Measurements from ENCODE around the gene SYNDIG1.

The SYNDIG1 gene

GRCh38 chr20:24448170-24448569 lies 21.3 kb upstream of the SYNDIG1 start:
- no peak for ATAC-seq

GRCh38 chr20:24449026-24449720 lies 20.3 kb upstream of the SYNDIG1 start:
- ATAC-seq, result no peak

- ATAC-seq, result no peak
Observed at GRCh38 chr20:24450177-24450576, 19.3 kb upstream of the SYNDIG1 start.

- no peak for ATAC-seq
Observed at GRCh38 chr20:24450624-24451376, 18.6 kb upstream of the SYNDIG1 start.

- no peak for ATAC-seq
Observed at GRCh38 chr20:24451428-24451827, 18.0 kb upstream of the SYNDIG1 start.

GRCh38 chr20:24452016-24452415 lies 17.4 kb upstream of the SYNDIG1 start:
- peak in 1 of 2 donors; percentile 13 for ATAC-seq

- ATAC-seq, result no peak
Observed at GRCh38 chr20:24452498-24453127, 16.8 kb upstream of the SYNDIG1 start.

- ATAC-seq, result no peak
Observed at GRCh38 chr20:24453869-24454268, 15.6 kb upstream of the SYNDIG1 start.

- no peak for ATAC-seq
Observed at GRCh38 chr20:24455081-24455480, 14.3 kb upstream of the SYNDIG1 start.

- no peak for ATAC-seq
Observed at GRCh38 chr20:24456398-24456781, 13.0 kb upstream of the SYNDIG1 start.

- ATAC-seq, result no peak
Observed at GRCh38 chr20:24458436-24458835, 11.0 kb upstream of the SYNDIG1 start.

GRCh38 chr20:24459733-24460132 lies 9.7 kb upstream of the SYNDIG1 start:
- ATAC-seq, result no peak

- ATAC-seq, result no peak
Observed at GRCh38 chr20:24460712-24461111, 8.7 kb upstream of the SYNDIG1 start.

GRCh38 chr20:24461848-24462247 lies 7.6 kb upstream of the SYNDIG1 start:
- ATAC-seq, result no peak

GRCh38 chr20:24462460-24463010 lies 6.9 kb upstream of the SYNDIG1 start:
- no peak for ATAC-seq

GRCh38 chr20:24465159-24465558 lies 4.3 kb upstream of the SYNDIG1 start:
- no peak for ATAC-seq

- ATAC-seq, result no peak
Observed at GRCh38 chr20:24465730-24466129, 3.7 kb upstream of the SYNDIG1 start.

- ATAC-seq, result no peak
Observed at GRCh38 chr20:24468401-24469115, 871 bp upstream of the SYNDIG1 start.

- ATAC-seq, result no peak
Observed at GRCh38 chr20:24469894-24470745, 691 bp downstream of the SYNDIG1 start.

GRCh38 chr20:24470746-24471582 lies 1.5 kb downstream of the SYNDIG1 start:
- ATAC-seq, result no peak

GRCh38 chr20:24472426-24472825 lies 3.0 kb downstream of the SYNDIG1 start:
- no peak for ATAC-seq

Measured in activated CD4-positive, CD25-positive, alpha-beta regulatory T cell treated with anti-CD3 and anti-CD28 coated beads, Interleukin-2, amount 50 U/mL, for 24 hours (primary cell).